Stimulated activated CD8-positive, alpha-beta memory T cell treated with anti-CD3 and anti-CD28 coated beads, Interleukin-15, amount 100 ng/mL, for 24 hours (primary cell): ENCODE data around the gene IL33.
"Not testable (repeated sequence)": the region's sequence is repeated elsewhere in the genome, so short reads cannot be mapped to it uniquely, and the experiment has no call there.

Source experiments
- DNase-seq: peaks from one replicate; pipeline ENCODE4 v3.0.0-alpha.2; 2020; ENCODE audit warnings: low read depth

IL33 gene

GRCh38 chr9:6215562-6215961 is at the start of gene IL33:
IL33 (plus strand) TSS chr9:6215807; CDS start chr9:6241695, 25,888 bp downstream.
- no peak for DNase-seq

- DNase-seq, result no peak
These were observed 43.9 kb upstream of the IL33 start for GRCh38 chr9:6171667-6172066.

GRCh38 chr9:6173914-6174313 is 41.7 kb upstream of the IL33 start:
- DNase-seq, result no peak

GRCh38 chr9:6182549-6183226 is 32.9 kb upstream of the IL33 start:
- DNase-seq, result not testable (repeated sequence)

GRCh38 chr9:6183227-6183551 is 32.4 kb upstream of the IL33 start:
- no peak for DNase-seq

- no peak for DNase-seq
These were observed 32.0 kb upstream of the IL33 start for GRCh38 chr9:6183627-6184026.

- no peak for DNase-seq
These were observed 30.6 kb upstream of the IL33 start for GRCh38 chr9:6184749-6185645.

GRCh38 chr9:6186691-6187090 is 28.9 kb upstream of the IL33 start:
- no peak for DNase-seq

GRCh38 chr9:6187272-6187671 is 28.3 kb upstream of the IL33 start:
- no peak for DNase-seq

- DNase-seq, result no peak
These were observed 27.1 kb upstream of the IL33 start for GRCh38 chr9:6188466-6188865.

GRCh38 chr9:6188906-6189305 is 26.7 kb upstream of the IL33 start:
- DNase-seq, result no peak

GRCh38 chr9:6194934-6195333 is 20.7 kb upstream of the IL33 start:
- no peak for DNase-seq

- no peak for DNase-seq
These were observed 19.8 kb upstream of the IL33 start for GRCh38 chr9:6195714-6196360.

- DNase-seq, result no peak
These were observed 18.3 kb upstream of the IL33 start for GRCh38 chr9:6197330-6197729.

- DNase-seq, result no peak
These were observed 17.4 kb upstream of the IL33 start for GRCh38 chr9:6198251-6198650.

- no peak for DNase-seq
These were observed 16.0 kb upstream of the IL33 start for GRCh38 chr9:6199596-6199995.

GRCh38 chr9:6200761-6201160 is 14.8 kb upstream of the IL33 start:
- no peak for DNase-seq

- no peak for DNase-seq
These were observed 5.6 kb upstream of the IL33 start for GRCh38 chr9:6209966-6210365.

- DNase-seq, result no peak
These were observed 2.8 kb upstream of the IL33 start for GRCh38 chr9:6212722-6213375.

- no peak for DNase-seq
These were observed 1.2 kb upstream of the IL33 start for GRCh38 chr9:6214434-6214833.

- DNase-seq, result no peak
These were observed 704 bp upstream of the IL33 start for GRCh38 chr9:6214903-6215302.

GRCh38 chr9:6216002-6216401 is 395 bp downstream of the IL33 start:
- no peak for DNase-seq

GRCh38 chr9:6216951-6217350 is 1.3 kb downstream of the IL33 start:
- DNase-seq, result no peak
